GM10847 (cell line): ENCODE measurements around the gene SLC13A1.

ENCODE experiments used
- POLR2A ChIP-seq: IDR thresholded peaks from 2 replicates; pipeline ENCODE4 v1.6.1; 2011; ENCODE audit not compliant: insufficient read length; ENCODE audit errors: extremely low read depth

Gene SLC13A1

GRCh38 chr7:123154231-123154860, 45.4 kb downstream of the SLC13A1 start:
- TF ChIP-seq POLR2A: no peak

GRCh38 chr7:123151443-123151842, 48.3 kb downstream of the SLC13A1 start:
- TF ChIP-seq POLR2A: no peak

GRCh38 chr7:123148813-123149212, 51.0 kb downstream of the SLC13A1 start:
- no peak for TF ChIP-seq POLR2A

GRCh38 chr7:123143252-123144006, 56.3 kb downstream of the SLC13A1 start:
- TF ChIP-seq POLR2A: no peak

GRCh38 chr7:123140561-123140960, 59.2 kb downstream of the SLC13A1 start:
- no peak for TF ChIP-seq POLR2A

- TF ChIP-seq POLR2A: no peak
These were observed 63.8 kb downstream of the SLC13A1 start for GRCh38 chr7:123135960-123136359.

- no peak for TF ChIP-seq POLR2A
These were observed 65.8 kb downstream of the SLC13A1 start for GRCh38 chr7:123133924-123134323.

- no peak for TF ChIP-seq POLR2A
These were observed 67.8 kb downstream of the SLC13A1 start for GRCh38 chr7:123131961-123132360.

GRCh38 chr7:123131556-123131955, 68.2 kb downstream of the SLC13A1 start:
- no peak for TF ChIP-seq POLR2A

GRCh38 chr7:123131140-123131539, 68.6 kb downstream of the SLC13A1 start:
- no peak for TF ChIP-seq POLR2A

- TF ChIP-seq POLR2A: no peak
These were observed 73.1 kb downstream of the SLC13A1 start for GRCh38 chr7:123126691-123127090.

GRCh38 chr7:123126171-123126570, 73.6 kb downstream of the SLC13A1 start:
- no peak for TF ChIP-seq POLR2A

GRCh38 chr7:123125231-123125630, 74.5 kb downstream of the SLC13A1 start:
- no peak for TF ChIP-seq POLR2A

- TF ChIP-seq POLR2A: no peak
These were observed 76.9 kb downstream of the SLC13A1 start for GRCh38 chr7:123122916-123123315.

GRCh38 chr7:123120286-123120685, 79.5 kb downstream of the SLC13A1 start:
- no peak for TF ChIP-seq POLR2A

- TF ChIP-seq POLR2A: no peak
These were observed 84.4 kb downstream of the SLC13A1 start for GRCh38 chr7:123115331-123115730.

- no peak for TF ChIP-seq POLR2A
These were observed 85.5 kb downstream of the SLC13A1 start for GRCh38 chr7:123114288-123114687.
